ENCODE data around the gene OSBPL8.

DNA sequence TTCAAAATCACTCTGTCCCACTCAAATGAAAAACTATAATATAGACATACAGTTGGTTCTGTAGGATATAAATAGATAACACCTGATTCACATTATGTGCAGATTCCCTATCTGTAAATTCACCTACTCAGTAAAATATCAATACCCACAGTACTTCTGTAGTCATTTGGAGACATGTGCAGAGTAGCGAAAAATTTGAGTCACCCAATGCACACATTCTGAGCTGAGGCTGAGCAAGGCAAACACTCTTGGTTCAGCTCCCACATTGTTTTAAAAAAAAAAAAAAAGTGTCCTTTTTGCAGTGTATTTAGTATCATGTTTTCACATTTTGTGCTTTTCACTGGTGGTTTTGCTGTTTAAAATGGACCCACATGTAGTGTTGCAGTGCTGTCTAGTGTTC, 184.1 kb downstream of the OSBPL8 start:
- TF ChIP-seq, protein P1, sequence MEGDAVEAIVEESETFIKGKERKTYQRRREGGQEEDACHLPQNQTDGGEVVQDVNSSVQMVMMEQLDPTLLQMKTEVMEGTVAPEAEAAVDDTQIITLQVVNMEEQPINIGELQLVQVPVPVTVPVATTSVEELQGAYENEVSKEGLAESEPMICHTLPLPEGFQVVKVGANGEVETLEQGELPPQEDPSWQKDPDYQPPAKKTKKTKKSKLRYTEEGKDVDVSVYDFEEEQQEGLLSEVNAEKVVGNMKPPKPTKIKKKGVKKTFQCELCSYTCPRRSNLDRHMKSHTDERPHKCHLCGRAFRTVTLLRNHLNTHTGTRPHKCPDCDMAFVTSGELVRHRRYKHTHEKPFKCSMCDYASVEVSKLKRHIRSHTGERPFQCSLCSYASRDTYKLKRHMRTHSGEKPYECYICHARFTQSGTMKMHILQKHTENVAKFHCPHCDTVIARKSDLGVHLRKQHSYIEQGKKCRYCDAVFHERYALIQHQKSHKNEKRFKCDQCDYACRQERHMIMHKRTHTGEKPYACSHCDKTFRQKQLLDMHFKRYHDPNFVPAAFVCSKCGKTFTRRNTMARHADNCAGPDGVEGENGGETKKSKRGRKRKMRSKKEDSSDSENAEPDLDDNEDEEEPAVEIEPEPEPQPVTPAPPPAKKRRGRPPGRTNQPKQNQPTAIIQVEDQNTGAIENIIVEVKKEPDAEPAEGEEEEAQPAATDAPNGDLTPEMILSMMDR (IDR thresholded peaks at IDR 0.05; ENCODE audit: insufficient read depth, low read length, poor library complexity, severe bottlenecking) = no peak
- TF ChIP-seq EZH2phosphoT487 (conservative IDR thresholded peaks at IDR 0.05; ENCODE audit: low read length) = no peak
